H4 (cell line): ENCODE results near the gene GNG13. TPM values are rescaled to one million over a fixed set of nuclear protein-coding genes. Genes with fewer than 3 reads are reported as not detected.
"Not testable (repeated sequence)": the region's sequence is repeated elsewhere in the genome, so short reads cannot be mapped to it uniquely, and the experiment has no call there.

ENCODE experiments used
- DNase-seq: peaks from one replicate; pipeline ENCODE4 v3.0.0-alpha.2; 2015; ENCODE audit warnings: low spot score
- total RNA-seq: library from RNA; depleted of rRNA; stranded (reverse); fragments of >200 nt; shearing (Covaris generic); gene quantifications from 2 replicates; pipeline ENCODE4 v1.2.3, GENCODE V29; 2014

Gene GNG13
- total RNA-seq, 1 experiment from 2014 or later, result not detected

DNA sequence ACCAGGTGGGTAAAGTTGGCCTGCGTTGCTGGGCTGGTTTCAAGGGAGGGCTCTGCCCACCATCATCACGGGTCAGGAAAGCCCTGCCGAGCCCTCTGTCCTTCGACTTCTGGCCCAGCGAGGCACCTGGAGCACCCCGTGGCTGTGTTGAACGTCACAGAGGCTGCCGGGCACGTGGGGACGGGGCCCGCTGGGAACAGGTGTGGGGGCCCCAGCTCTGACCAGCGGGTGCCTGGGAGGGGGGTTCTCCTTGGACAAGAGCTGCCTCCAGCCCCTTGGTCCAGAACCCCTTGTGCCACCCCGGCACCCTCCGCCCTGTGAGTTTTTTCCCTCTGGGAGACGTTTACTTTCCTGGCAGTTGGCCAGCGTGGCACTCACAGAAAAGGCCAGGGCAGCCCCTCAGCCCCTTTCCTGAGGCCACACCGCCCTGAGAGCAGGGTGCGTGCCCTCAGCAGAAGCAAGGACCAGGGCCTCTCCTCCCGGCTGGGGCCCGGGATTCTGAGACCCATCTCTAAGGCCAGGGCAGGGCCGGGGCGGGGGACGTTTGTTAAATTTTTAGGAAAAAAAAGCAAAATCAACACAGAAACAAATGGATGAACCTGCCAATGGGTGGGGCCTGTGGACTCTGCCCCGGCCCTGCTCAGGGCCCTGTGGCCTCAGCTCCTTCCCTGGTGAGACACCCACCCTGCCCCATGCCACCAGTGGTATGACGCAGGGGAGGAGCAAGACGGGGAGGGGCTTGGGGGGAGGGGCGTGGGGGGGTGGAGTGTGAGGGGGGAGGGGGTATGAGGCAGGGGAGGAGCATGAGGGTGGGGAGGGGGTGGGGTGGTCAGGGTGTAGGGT lies 31.3 kb upstream of the GNG13 start:
- no peak for DNase-seq

- no peak for DNase-seq
Observed at GRCh38 chr16:830871-831570, 30.5 kb upstream of the GNG13 start.

GRCh38 chr16:830107-830870 lies 29.8 kb upstream of the GNG13 start:
- no peak for DNase-seq

GRCh38 chr16:828891-829290 lies 28.4 kb upstream of the GNG13 start:
- DNase-seq, result no peak

DNA sequence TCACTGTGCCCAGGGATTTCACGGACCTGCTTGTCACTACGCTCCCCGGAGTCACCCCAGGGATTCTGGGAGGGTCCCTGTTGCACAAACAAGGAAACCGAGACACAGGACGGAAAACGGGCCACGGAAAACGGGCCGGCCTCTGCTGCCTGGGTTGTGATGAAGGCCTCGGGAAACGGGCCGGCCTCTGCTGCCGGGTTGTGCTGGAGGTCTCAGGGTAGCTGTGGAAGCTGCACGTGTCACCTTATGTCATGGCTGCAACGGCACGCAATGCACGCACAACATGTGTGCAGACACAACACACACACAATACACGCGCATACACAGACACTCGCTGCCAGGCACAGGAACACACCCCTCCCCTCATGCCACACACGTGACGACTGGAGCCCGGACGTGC lies 27.0 kb upstream of the GNG13 start:
- no peak for DNase-seq

DNA sequence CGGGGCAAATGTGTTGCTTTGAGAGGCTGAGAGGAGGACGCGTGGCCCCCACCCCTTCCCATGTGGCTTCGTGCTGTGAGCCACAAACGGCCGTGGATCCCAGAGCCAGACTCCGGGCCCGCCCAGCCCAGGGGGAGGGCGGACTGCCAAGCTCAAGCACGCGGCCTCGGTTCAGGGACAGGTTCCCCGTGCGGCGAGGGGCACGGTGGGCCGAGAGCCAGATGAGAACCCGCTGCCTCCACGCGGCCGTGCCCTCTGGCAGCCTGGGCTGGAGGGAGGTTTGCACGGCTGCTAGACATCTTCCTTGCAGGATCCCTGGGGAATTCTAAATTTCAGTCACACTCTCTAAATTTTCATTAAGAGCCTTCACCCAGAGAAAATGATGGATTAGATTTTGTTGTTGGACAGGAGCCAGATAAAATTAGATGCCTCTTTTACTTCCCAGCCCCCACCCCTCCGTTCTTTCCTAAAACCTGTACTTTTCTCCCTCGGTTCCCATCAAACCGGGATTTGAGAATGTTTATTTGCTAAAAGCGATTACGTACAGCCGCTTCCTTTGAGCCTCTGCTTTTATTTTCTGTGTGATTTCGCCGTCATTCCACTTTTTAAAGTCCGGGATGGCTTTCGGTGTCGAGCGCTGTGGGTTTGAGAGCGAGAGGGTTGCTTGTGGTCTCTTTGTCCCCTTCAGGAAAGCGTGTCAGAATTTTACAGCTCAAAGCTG lies 25.0 kb upstream of the GNG13 start:
- no peak for DNase-seq

GRCh38 chr16:824601-825000 lies 24.1 kb upstream of the GNG13 start:
- DNase-seq, result no peak

GRCh38 chr16:824194-824593 lies 23.7 kb upstream of the GNG13 start:
- DNase-seq, result no peak

DNA sequence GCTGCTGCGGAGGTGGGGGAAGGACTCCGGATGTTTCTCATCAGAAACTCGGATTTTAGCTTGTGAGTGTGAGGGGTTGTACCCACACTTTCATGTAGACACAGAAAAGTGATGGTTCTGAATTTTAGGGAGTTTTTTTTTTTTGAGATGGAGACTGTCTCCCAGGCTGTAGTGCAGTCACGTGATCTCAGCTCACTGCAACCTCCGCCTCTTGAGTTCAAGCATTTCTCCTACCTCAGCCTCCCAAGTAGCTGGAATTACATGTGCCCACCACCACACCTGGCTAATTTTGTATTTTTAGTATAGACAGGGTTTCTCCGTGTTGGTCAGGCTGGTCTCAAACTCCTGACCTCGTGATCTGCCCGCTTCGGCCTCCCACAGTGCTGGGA lies 22.4 kb upstream of the GNG13 start:
- no peak for DNase-seq

- DNase-seq, result no peak
Observed at GRCh38 chr16:822174-822908, 21.8 kb upstream of the GNG13 start.

DNA sequence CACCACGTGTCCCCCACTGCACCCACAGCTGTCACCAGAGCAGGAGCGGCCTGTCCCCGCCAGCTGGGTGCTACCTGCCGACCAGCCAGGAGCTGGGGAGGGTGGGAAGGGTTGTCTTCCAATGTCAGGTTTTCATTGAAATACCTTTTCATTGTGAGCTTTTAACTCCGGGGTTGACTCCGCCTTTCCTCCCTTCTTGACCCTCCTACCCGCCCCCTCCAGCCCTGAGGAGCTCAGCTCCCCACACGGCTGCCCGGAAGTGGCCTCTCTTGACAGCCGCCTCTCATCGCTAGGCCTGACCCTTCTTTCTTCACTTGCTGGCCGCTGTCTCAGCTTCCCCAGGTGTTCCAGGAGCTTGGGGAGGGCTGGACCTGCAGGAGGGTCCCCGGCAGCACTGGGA lies 21.2 kb upstream of the GNG13 start:
- no peak for DNase-seq

- DNase-seq, result no peak
Observed at GRCh38 chr16:820748-821147, 20.2 kb upstream of the GNG13 start.

- DNase-seq, result not testable (repeated sequence)
Observed at GRCh38 chr16:820044-820408, 19.5 kb upstream of the GNG13 start.

GRCh38 chr16:819336-820043 lies 19.0 kb upstream of the GNG13 start:
- no peak for DNase-seq

GRCh38 chr16:818592-818991 lies 18.1 kb upstream of the GNG13 start:
- DNase-seq, result no peak

GRCh38 chr16:818132-818531 lies 17.6 kb upstream of the GNG13 start:
- DNase-seq, result no peak

GRCh38 chr16:817001-817906 lies 16.7 kb upstream of the GNG13 start:
- DNase-seq, result no peak

DNA sequence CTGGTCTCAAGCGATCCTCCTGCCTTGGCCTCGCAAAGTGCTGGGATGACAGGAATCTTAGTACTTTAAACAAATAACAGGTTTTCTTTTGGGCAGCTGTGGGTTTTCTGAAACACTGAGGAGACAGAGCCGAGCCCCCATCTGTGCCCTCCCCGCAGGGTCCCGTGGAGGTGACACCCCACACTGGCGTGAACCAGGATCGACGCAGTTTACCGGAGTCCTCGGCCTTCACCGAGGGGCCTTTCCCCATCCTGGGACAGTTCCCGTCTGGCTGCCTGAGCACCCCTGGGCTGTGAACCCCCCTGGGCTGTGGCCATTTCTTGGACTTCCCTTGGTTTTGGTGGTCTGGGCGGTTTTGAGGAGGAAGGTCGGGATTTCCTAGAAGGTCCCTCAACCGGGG lies 15.3 kb upstream of the GNG13 start:
- DNase-seq, result no peak

DNA sequence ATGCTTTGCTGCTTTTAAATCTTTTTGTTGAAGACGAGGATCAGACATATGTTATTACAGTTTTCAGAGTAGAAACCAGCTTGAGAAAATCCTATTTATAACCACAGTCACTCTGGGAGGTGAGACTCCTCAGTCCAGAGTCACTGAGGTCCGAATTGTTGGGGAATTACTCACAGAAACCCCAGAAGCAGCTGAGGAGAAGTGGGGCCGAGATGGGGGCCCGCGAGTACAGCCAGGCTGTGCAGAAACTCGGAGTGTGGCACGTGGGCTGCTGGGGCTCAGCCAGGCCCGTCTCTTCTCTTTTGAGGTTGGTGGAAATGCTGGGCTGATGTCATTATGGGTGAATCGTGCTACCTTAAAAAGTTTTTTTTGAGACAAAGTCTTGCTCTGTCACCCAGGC lies 14.4 kb upstream of the GNG13 start:
- DNase-seq, result no peak
